C1 segment of cervical spinal cord (tissue), 14 donors: ENCODE results near the gene PDIA5.
"Not testable (repeated sequence)": the region's sequence is repeated elsewhere in the genome, so short reads cannot be mapped to it uniquely, and the experiment has no call there.

ENCODE experiments used
- DNase-seq, 14 donors: peaks; one replicate each; lab custom pipeline; 2025; lab: John Stamatoyannopoulos, UW

The PDIA5 gene

DNA sequence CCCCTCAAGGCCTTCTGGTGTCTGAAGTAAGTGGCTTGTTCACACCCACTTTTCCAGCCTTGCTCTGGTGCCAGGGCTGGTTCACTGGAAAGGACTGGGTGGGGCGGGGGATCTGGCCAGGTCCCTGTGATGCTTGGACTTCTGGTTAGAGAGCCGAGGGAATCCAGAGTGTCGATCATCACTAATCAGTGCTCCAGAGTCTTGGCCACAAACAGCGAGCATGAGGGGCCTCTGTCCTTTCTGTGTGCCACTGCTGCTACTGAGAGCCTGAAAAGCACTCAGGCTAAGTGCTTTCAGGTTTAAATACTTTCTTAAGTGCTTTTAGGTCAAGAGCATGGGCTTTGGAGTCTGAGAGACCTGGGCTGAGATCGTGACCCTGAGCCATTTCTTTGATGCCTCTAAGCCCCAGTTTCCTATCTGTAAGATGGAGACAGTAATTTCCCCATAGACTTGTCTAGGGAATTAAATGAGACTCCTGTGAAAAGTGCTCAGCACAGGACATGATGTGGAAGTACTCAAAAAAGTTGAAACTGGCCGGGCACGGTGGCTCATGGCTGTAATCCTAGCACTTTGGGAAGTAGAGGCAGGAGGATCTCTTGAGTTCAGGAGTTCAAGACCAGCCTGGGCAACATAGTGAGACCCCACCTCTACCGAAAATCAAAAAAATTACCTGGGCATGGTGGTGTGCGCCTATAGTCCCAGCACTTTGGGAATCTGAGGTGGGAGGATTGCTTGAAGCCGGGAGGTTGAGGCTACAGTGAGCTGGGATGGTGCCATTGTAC lies 81.1 kb downstream of the PDIA5 start:
- DNase-seq: no peak

DNA sequence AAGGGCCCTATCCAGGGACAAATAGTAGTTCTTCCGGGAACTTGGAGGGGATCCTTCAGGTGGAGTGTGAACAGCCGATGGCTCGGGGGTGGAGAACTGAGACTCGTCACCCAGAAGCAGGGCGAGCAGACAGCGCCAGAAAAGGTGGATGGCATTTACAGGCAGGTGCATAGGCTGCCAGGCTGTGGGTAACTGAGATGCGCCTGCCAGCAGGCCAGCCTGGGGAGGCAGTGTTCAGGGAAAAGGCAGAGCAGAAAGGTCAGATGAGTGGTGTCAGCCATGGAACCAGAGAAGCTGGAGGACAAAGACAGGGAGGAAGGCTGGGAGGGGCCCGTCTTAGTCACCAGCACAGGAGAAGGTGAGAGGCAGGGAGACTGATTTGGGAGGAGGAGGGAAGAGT lies 81.9 kb downstream of the PDIA5 start:
- no peak for DNase-seq

DNA sequence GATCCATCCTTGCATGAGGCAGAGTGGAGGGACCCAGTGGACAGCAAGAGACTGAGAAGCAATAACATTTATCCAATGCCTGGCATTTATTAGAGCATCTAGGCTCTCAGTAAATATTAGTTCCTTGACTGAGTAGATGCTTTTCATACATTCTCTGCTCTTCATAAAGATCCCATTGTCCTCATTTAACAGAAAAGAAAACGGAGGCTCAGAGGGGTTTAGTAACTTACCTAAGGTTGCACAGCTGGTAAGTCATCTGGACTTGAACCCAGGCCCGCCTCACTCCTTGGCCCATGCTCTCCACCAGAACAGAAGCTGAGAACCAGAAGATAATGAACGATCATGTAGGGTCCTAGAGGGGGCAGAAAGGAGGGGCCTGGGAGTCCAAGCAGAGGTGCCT lies 82.7 kb downstream of the PDIA5 start:
- DNase-seq: no peak

DNA sequence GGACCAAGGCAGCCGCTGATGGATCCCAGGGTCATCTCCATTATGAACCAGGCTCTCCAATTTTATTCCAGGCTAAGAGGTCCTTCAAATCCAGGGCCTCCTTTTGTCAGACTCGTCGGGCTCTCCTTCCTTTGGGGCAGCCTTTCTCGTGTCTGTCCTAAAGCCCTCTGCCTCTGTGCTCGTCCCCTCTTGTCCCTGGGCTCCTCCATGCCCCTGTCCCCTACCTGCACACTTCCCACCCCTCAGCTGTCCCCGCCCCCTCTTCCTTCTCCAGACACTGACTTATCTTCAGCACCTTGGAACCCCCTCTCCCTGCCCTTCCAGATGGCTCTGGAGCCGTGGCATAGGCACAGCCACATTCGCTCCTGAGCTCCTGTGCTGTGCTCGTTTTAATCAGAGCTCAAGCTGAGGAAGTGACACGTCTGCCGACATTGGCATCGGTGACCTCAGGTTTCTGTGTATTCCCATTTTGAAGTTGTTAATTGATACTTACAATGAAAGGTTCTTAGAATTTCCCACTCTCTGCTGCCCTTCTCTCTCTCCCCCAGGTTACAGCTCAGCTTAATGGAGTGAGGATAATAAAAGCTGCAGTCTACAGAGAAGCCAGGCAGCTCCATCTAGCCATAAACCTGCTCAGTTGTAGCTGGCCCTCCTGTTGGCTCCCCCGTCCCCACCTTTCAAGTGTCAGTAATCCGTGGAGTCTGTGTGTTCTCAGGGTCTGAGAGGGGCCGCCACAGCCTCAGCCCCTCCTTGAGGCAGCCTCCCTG lies 83.8 kb downstream of the PDIA5 start:
- no peak for DNase-seq

DNA sequence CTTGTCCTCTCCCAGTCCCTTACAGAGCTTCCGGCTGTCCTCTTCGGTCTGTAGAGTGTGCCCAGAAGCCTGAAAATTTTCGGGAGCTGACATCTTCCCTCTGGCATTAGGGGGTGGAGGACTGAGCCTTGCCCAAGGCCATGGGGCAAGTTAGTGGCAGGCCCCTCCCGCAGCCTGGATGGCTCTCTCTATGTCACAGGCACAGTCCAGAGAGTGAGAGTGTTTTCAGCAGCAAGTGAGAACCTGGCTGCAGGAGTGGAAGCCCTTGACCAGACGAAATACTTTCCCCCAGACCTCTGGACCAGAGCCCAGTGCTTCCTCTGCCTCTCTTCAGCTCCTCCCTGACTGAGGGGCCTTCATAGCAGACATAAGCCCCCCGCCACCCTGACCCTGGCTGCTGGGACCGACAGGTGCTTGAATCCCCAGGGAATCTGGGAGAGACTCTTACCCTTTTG lies 84.5 kb downstream of the PDIA5 start:
- DNase-seq: no peak

DNA sequence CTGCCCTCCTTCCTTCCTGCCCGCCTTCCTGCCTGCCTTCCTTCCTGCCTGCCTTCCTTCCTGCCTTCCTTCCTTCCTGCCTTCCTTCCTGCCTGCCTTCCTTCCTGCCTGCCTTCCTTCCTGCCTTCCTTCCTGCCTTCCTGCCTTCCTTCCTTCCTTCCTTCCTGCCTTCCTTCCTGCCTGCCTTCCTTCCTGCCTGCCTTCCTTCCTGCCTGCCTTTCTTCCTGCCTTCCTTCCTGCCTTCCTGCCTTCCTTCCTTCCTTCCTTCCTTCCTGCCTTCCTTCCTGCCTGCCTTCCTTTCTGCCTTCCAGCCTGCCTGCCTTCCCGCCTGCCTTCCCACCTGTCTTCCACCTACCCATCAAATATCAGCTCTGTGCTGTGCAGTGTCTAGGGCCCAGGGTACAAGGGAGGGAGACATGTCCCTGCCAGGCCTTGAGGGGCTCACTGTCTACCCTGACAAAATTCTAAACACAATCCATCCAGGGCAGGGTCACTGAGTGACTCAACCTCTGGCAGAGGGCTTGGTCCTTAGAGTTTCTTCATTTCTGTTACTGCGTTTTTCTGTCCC lies 85.1 kb downstream of the PDIA5 start:
- not testable (repeated sequence) for DNase-seq

DNA sequence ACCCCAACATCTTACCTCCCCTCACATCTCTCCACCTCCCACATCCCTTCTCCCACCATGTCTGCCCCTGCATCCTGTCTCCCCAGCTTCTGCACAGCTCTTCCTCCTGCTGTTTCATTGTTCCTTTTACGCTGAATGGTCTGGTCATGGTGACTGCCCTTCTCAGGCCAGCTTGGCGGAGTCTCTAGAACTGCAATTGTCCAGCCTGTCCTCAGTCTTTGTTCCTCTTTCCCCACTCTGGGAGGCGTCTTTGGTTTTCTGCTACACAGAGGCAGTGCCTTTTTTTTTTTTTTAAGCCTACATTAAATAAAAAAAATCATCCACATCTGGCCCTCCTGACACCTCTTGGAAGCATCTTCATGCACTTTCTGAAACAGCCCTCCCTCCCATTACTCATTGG lies 85.9 kb downstream of the PDIA5 start:
- peak in 4 of 14 donors; percentile 10 to 45 (median 26) for DNase-seq

DNA sequence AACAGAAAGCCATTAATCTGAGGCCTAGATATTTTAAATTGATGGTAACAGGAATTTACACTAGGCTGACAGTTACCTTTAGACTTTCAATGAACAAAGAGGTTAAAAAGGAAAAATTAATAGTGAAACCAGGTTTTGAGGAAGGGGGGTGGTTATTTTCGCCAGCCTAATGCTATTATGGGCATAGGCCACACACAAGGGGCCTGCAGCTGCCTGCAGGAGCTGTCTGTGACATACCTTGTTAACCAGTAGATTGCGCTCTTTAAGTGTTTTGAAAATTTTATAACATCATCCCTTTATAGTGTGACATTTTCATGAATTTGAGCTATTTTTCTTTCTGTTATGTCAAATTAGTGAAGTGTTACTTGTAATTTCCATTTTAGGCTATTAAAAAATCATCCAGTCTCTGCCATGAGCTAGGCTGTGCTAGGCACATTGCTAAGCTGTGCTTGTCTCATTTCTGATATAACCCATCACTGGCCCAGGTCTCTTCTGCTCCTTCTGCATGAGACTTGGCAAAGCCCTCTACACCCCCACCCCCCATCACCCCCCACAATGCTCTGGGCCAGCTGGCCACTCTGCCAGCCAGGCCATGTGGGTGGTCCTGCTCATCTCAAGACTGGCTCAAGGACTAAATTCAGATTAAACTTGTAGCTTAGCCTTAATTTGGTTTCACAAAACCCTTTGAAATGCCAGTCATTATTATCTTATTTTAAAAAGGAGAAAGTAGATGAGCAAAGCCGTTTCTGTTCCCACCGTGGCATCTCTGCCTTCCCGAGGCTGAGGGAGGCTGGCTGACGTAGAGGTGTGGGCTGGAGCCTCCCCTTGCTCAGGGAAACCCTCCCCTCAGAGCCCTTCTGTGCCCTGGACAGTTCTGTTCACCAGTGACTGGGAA lies 86.5 kb downstream of the PDIA5 start:
- DNase-seq: no peak

DNA sequence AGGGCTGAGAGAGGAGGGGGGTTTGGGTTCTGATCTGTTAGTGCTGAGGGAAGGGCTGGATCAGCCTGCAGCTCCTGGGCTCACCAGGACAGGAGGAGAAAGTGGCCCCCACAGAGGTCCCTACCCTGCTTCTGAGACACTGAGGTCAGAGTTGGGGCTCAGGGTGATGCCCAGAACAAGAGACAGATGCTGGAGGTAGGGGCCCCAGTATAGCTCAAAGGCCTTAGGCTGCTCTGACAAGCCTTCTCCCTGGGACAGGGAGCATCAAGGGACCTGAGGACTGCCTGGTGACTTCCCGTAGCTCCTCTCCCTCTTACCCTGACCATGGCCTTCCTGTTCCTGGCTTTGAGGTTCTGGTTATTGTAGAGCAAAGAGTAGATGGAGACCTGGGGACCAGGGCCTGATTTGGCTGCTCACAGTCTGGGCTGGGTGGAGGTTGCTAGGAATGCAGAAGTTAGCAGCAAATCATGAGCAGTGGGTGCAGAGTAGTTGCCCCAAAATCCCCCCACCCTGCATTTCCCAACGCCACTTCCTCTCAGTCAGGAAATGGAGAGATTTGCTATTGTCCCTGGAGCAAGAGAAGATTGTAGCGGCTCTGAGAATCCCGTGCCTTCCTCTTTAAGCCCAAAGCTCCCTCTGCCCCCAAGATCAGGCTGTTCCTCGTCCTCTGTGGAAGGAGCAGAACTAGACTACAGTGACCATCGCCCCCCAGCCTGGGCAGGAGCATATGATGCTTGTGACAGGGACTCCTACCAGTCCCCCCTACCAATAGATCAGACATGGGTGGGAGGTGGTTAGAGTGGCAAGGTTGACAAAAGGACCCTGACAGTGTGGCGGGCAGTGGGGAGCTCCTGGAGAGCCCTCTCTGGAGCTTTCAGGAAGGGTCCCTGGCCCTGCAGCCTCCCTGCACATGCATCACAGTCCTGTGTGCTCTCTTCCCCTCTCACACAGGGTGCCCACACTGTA lies 87.5 kb downstream of the PDIA5 start:
- DNase-seq: peak in 1 of 14 donors; percentile 9

DNA sequence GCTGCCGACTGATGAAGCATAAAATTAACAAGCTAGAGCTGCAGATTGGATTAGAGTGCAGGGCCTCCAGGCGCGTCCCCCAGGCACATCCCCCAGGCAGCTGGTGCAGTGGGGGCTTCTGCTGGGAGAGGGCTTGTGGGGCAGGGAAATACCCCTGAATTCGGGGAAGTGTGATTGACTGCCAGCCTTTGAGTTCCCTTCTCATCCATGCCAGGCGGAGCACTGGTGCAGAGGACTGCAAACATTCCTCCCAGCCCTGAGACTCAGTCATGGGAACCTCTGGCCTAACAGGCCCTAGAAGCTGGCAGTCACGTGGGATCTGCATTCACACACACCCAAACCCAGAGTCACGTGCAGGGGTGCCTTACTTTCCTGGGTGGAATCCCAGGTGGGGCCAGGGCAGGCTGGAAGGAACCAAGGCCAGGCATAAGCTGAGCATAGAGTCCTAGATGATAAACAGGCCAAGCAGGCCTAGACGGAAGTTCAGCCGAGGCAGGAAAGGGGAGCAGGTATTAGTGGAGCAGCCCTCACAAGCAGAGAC lies 88.7 kb downstream of the PDIA5 start:
- DNase-seq: peak in 4 of 14 donors; percentile 15 to 57 (median 37)

DNA sequence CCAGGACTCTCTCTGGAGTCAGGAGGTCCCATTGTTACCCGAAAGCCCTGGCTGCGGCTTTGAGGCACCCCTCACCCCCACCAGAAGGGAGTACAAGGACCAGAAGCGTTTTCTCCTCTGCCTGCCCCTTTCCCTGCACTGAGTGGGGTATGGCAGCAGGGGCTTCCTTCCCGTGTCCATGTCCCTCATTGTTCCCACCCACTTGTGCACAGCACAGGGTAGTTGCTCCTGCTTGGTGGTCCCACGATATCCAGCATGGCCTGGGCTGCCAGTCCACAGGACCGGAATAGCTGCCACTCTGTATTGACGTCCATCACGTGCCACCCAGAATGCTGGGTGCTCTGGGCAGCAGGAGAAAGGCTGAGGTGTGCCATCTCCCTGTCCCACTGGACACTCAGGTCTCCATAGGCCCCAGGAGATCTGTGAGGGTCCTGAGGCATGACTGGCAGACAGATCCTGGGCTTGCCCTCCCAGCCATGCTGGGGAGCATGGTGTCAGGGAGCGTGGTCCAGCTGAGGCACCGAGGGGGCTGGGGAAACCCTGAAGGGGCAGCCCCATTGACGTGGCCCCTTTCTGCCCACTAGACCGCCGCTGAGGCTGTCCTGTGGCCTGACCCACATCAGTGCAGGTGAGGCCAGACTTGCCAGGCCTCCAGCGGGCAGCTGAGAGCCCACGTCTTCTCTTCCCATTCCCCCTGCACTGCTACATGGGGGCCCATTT lies 89.6 kb downstream of the PDIA5 start:
- DNase-seq: no peak

DNA sequence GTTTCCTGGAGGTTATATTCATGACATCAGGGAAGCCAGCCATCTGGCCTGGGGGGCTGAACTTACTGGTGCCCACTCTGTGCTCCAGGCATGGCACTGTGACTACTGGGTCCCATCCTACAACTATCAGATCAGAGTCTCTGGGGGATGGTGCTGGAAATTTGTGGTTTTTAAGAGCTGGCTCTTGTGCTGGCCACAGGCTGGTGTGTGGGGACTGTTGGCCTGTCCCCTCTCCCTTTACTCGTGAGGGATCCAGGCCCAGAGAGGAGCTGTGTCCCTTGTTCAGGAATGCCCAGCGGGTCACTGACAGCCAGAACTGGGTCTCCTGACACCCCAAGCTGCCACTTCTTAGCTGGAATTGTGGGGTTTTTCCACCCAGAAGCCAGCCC lies 90.4 kb downstream of the PDIA5 start:
- DNase-seq: no peak

DNA sequence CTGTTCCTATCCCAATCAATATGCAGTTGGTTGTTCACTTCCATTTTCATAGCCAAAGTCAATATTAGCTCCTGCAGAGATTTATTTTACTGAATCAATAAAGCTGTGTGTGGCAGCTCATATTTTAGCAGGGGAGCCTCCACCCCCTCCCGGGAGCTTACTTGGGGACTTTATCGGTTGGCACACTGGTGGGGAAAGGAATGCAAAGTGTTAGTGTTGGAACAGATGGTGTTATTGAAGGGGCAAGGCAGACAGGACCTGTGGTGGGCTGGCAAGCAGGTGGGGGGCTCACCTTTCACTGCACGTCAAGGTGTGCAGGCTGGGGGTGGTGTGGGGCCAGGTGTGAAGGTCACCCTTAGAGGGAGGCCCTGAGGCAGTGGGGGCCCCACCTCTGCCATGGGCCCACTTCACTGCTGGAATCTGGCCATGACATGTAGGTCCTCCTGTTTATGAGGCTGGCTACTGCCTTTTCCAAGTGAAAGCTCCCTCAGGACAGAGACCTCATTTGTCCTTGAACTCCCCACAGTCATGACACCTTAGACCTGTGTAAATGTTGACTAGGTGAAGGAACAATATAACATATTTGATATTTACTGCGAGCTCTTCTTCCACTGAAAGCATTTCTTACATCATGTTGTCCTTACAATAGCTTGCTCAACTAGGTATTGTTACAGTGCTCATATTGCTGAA lies 90.9 kb downstream of the PDIA5 start:
- DNase-seq: no peak

DNA sequence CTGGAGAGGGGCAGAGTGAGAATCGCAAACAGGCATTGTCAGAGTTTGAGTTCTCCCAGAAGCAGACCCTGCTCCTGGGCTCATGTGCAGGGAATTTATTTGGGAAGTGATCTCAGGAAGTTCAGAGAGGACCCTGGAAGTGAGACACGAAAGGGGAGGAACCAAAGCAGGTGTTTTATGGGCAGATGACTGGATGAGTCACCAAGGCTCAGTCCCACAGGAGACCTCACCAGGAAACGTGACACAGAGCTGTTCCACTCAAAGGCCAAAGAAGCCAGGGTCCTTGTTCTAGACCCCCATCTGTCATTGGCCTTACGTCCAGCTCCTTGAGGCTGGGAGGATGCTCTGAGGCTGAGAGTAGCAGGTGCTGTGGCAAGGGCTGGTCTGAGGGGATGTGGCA lies 91.5 kb downstream of the PDIA5 start:
- no peak for DNase-seq

DNA sequence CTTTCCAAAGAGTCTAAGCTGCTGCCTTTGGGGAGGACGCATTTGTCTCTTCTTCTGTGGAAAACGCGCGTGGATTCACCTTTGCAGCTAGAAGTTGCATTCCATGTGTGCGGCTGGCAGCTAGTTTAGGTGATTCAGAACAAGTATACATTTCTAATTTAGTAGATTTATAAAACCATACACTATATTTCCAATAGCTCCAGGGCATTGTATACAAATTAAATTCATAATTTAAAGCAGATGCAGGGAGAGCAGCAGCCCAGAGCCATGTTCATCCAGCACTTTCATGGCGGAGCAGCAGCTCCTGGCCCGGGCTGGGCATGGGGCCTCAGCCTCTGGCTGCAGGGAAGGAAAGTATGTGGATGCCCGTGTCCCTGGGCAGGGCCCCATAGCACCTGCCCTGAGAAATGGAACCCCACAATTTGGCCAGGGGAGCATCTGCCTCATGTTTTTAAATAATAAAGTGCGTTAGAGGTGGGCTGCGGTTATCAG lies 92.1 kb downstream of the PDIA5 start:
- DNase-seq: no peak

DNA sequence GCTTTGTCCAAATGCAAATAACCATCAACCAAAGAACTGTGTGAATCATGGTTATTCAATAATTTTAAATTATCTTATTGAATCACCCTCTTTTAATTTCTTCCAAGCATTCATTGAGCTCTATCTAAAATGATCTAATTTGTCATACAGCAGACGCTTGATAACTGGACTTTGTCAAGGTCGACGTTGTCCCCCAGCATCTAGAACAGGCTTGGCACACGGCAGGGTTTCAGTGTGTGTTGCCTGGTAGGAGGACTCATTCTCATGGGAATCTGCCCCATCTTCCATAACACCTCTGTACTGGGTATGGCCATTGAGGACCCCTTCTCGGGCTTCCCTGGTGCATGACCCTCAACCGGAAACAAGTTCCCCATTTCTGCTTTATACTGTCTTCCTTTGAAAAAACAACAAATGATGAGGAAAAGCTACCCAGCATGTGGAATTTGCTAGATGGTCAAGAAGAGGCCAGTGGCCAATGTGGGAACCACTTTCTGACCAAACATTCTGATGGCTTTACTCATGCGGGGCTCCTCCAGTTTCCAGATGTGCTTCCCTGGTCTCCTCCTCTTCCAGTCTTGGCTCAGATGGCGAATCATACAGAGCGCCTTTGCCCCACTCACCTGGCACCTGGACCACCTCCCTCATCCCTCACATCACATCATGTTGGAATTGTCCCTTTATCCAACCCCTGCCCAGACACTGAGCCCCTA lies 93.3 kb downstream of the PDIA5 start:
- DNase-seq: no peak

DNA sequence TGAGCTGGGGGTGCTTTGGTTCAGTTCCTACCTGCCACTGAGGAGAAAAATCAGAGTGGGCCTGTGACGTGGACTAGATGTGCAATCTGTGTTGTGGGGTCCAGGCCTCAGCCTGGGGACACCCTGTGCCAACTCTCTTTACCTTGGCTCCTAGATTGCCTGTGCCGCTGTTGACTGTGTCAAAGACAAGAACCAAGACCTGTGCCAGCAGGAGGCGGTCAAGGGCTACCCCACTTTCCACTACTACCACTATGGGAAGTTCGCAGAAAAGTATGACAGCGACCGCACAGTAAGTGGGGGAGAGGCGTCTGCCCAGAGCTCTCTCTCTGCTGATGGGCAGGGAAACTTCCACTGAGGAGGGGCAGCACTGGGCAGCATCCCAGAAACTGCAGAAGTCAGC lies 94.3 kb downstream of the PDIA5 start:
- DNase-seq: no peak

DNA sequence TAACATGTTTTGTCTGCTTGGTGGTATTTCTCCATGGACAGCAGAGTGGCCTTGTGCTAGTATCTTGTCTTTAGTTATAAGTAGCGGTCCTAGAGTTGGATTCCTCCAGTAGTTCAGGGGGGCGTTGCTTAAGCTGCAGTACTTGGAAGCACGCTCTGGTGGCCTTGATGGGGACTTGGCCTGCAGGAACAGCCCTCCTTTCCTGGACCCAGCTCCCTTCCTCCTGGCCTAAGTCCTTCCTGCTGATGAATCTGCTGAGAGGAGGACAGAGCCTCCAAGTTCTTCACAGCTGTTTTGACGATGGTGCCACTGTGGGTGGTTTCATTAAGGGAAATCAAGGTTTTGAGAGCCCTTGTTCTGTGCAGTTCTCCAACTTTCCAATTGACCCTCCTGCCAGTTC lies 96.3 kb downstream of the PDIA5 start:
- DNase-seq: no peak
